ENCODE results near the gene GPATCH11.

GPATCH11 gene

GRCh38 chr2:37105150-37105549, 20.8 kb downstream of the GPATCH11 start:
- in situ Hi-C loops (cut with MboI; ENCODE audit: low sequenced_read_pairs), result no loop called here

- in situ Hi-C loops (cut with MboI; ENCODE audit: low sequenced_read_pairs), result no loop called here
These were observed 25.2 kb downstream of the GPATCH11 start for GRCh38 chr2:37109523-37109922.

GRCh38 chr2:37110306-37111212, 26.2 kb downstream of the GPATCH11 start:
- in situ Hi-C loops (cut with MboI; ENCODE audit: low sequenced_read_pairs), result no loop called here

DNA sequence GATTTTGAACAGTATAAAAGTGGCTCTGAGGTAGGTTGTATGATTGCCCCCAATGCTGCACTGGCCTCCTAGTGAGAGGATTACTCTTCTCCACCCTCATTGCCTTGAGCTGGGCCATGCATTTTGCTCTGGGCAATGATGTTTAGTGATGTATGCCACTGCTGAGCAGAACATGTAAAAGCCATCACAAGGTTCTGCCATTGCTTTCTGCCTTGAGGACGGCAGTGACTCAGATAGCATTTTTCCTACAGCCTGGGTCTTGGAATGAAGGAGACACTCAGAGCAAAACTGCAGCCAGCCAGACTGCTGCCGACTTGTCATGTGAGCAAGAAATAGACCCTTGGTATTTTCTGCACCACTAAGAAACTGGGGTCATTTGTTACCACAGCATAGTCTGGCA, 27.6 kb downstream of the GPATCH11 start:
- in situ Hi-C loops (cut with MboI; ENCODE audit: low sequenced_read_pairs), result no loop called here

GRCh38 chr2:37117566-37117965, 33.2 kb downstream of the GPATCH11 start:
- in situ Hi-C loops (cut with MboI; ENCODE audit: low sequenced_read_pairs), result no loop called here

DNA sequence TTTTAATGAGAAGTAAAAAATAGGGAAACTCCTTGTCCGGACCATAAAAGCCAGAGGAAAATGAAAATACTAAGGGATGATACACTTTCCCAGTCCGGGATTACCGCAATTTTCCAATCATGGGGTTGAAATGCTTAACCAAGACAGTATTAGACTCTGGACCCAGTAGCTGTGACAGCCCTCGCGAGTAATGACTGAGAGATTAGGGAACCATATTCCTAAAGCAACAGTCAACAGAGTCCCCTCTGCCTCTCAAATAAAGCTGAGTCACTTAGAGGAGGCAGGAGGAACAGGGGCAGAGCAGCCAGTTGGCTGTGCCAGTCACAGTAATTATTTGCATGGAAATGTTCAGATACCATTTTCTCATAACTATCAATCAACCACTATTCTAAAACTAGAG, 34.8 kb downstream of the GPATCH11 start:
- in situ Hi-C loops (cut with MboI; ENCODE audit: low sequenced_read_pairs), result no loop called here

- in situ Hi-C loops (cut with MboI; ENCODE audit: low sequenced_read_pairs), result no loop called here
These were observed 41.1 kb downstream of the GPATCH11 start for GRCh38 chr2:37125416-37125815.

GRCh38 chr2:37132914-37133313, 48.6 kb downstream of the GPATCH11 start:
- in situ Hi-C loops (cut with MboI; ENCODE audit: low sequenced_read_pairs), result no loop called here

- in situ Hi-C loops (cut with MboI; ENCODE audit: low sequenced_read_pairs), result no loop called here
These were observed 58.2 kb downstream of the GPATCH11 start for GRCh38 chr2:37142546-37142945.

- in situ Hi-C loops (cut with MboI; ENCODE audit: low sequenced_read_pairs), result no loop called here
These were observed 59.7 kb downstream of the GPATCH11 start for GRCh38 chr2:37143974-37144373.

GRCh38 chr2:37146062-37146461, 61.7 kb downstream of the GPATCH11 start:
- in situ Hi-C loops (cut with MboI; ENCODE audit: low sequenced_read_pairs), result no loop called here

GRCh38 chr2:37148325-37148724, 64.0 kb downstream of the GPATCH11 start:
- in situ Hi-C loops (cut with MboI; ENCODE audit: low sequenced_read_pairs), result no loop called here
